ENCODE results near the gene MRPL55.

MRPL55 gene

GRCh38 chr1:228076796-228077430 lies 32.2 kb downstream of the MRPL55 start:
- Histone ChIP-seq H3K27ac (no peak overlapping the region), H3K4me3 (no peak overlapping the region)
- no peak for TF ChIP-seq CTCF (IDR thresholded peaks at IDR 0.05)
- no peak for DNase-seq (ENCODE audit: low spot score)

GRCh38 chr1:228075801-228076271 lies 33.3 kb downstream of the MRPL55 start:
- no peak for DNase-seq (ENCODE audit: low spot score)
- no peak overlapping the region for H3K27ac ChIP-seq
- no peak for TF ChIP-seq CTCF (IDR thresholded peaks at IDR 0.05)

GRCh38 chr1:228074954-228075730 lies 34.0 kb downstream of the MRPL55 start:
- no peak for TF ChIP-seq CTCF (IDR thresholded peaks at IDR 0.05)
- Histone ChIP-seq H3K4me3 (no peak overlapping the region), H3K27ac (no peak overlapping the region)
- DNase-seq (ENCODE audit: low spot score) = no peak

More at GRCh38 chr1:228075801-228076271, 33.3 kb downstream of the MRPL55 start:
- H3K4me3 ChIP-seq = no peak overlapping the region

- no peak for DNase-seq (ENCODE audit: low spot score)
- no peak overlapping the region for H3K27ac ChIP-seq
- H3K4me3 ChIP-seq = no peak overlapping the region
- TF ChIP-seq CTCF (IDR thresholded peaks at IDR 0.05) = no peak
Measured at GRCh38 chr1:228073857-228074545, 35.1 kb downstream of the MRPL55 start.

- no peak overlapping the region for H3K4me3 ChIP-seq
- H3K27ac ChIP-seq = no peak overlapping the region
- no peak for TF ChIP-seq CTCF (IDR thresholded peaks at IDR 0.05)
- no peak for DNase-seq (ENCODE audit: low spot score)
Measured at GRCh38 chr1:228073061-228073856, 35.8 kb downstream of the MRPL55 start.

GRCh38 chr1:228072658-228073043 lies 36.4 kb downstream of the MRPL55 start:
- DNase-seq (ENCODE audit: low spot score) = no peak
- H3K4me3 ChIP-seq = no peak overlapping the region
- H3K27ac ChIP-seq = no peak overlapping the region
- TF ChIP-seq CTCF (IDR thresholded peaks at IDR 0.05) = no peak
